GM12875 (cell line): ENCODE results near the gene GNAO1.

Experiments used
- H3K4me3 ChIP-seq: one replicate; pipeline ENCODE4 v1.5.1; 2011; ENCODE audit warnings: low read depth, low read length, control low read depth
- CTCF ChIP-seq: IDR thresholded peaks from 2 replicates; pipeline ENCODE4 v1.5.1; 2011; ENCODE audit warnings: low read depth, mild to moderate bottlenecking, control low read depth, inconsistent platforms, low read length, moderate library complexity, borderline replicate concordance; ENCODE audit not compliant: insufficient read depth

The GNAO1 gene

DNA sequence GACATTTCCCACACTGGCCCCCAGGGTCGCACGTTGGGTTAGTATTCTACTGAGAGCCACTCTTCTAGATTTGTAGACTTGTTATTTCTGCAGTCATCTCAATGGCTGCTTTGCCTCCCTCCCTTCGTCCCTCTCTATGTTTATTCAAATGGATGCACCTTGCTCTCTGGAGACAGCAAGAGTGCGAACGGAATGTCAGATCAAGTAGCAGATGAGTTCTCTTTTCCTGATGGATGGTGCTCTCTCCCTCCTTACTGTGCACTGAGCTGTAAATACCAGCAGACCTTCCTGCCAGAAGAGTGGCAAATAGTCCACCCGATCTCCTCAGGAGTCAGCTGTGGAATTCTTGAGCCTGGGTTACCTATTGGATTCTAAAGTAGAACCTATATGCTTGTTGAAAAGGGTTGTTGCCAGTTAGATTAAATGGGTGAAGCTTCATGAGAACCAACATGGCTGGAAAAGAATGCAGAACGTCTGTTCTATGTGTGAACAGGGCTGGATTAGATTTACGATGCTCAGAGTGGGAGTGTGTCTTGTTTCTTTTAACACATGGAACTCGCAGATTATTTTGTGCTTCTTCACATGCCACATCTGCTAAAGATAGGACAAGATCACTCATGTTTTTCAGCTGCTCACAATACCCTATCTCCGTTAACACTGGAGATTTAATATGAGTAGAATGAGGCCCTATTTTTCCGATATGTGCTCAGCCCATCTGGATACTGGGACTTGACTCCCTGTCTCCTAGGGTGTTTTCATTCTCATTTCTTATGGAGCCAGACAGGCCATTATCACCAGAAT lies 6.1 kb downstream of the GNAO1 start:
- H3K4me3 ChIP-seq, result no peak overlapping the region
- TF ChIP-seq CTCF, result no peak

GRCh38 chr16:56198006-56198754 lies 6.9 kb downstream of the GNAO1 start:
- H3K4me3 ChIP-seq, result no peak overlapping the region
- TF ChIP-seq CTCF, result no peak

- no peak for TF ChIP-seq CTCF
- H3K4me3 ChIP-seq, result no peak overlapping the region
Measured at GRCh38 chr16:56198755-56199114, 7.4 kb downstream of the GNAO1 start.

GRCh38 chr16:56199164-56199563 lies 7.9 kb downstream of the GNAO1 start:
- TF ChIP-seq CTCF, result no peak

DNA sequence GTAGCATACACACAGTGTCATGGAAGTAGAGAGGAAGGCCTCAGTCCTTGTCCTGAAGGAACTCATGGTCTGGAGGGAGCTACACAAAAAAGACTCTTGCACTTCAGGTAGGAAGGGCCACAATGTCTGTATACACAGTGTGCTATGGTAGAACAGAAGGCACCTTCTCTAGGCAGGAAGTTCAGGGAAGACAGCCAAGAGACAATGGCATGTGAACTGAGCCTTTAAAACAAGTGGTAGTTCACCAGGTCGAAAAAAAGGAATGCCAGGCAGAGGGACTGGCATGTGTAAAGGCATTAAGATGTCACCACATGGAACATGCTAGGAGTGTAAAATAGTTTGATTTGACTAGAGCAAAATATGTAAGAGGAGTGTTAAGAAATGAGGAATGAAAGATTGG lies 9.7 kb downstream of the GNAO1 start:
- TF ChIP-seq CTCF, result no peak
- H3K4me3 ChIP-seq, result no peak overlapping the region

More at GRCh38 chr16:56199164-56199563, 7.9 kb downstream of the GNAO1 start:
- no peak overlapping the region for H3K4me3 ChIP-seq

GRCh38 chr16:56202036-56202435 lies 10.7 kb downstream of the GNAO1 start:
- H3K4me3 ChIP-seq, result no peak overlapping the region
- TF ChIP-seq CTCF, result no peak

- peak; percentile 73; the same call in 1 of the 2 replicates for TF ChIP-seq CTCF
- H3K4me3 ChIP-seq, result no peak overlapping the region
Measured at GRCh38 chr16:56203052-56203451, 11.8 kb downstream of the GNAO1 start.
